ENCODE results near the gene DHRS9. TPM values are rescaled to one million over a fixed set of nuclear protein-coding genes. Genes with fewer than 3 reads are reported as not detected.
A peak's percentile ranks its signal among the peaks of the same experiment; 100 is the strongest.
"Not testable (repeated sequence)": the region's sequence is repeated elsewhere in the genome, so short reads cannot be mapped to it uniquely, and the experiment has no call there.

Gene DHRS9
- total and polyA plus RNA-seq, 3 donors from 2014 or later = 2.3 to 16.5 (median 2.4) TPM

GRCh38 chr2:169119851-169120250 is 50.5 kb downstream of the DHRS9 start:
- WGBS, 2 donors = 82 to 87% methylated on average over 4 of the region's 4 CpGs
- DNase-seq = peak; percentile 23
- TF ChIP-seq POLR2A (IDR thresholded peaks at IDR 0.05) = no peak
- no peak for TF ChIP-seq CTCF (IDR thresholded peaks at IDR 0.05)
- Histone ChIP-seq H3K27me3 (no peaks in the 10 kb centered on the region), H3K4me1 (peaks cover 31% of the 10 kb centered on the region), H3K27ac (peak overlapping the region; percentile 18 to 73), H3K4me3 (no peak overlapping the region), H3K9me3 (no peaks in the 10 kb centered on the region), H3K36me3 (ENCODE audit: low read depth, missing control alignments) (no peaks in the 10 kb centered on the region)
- intact Hi-C loops (cut with DNase I; ENCODE audit: low total_unique reads) = no loop called here

DNA sequence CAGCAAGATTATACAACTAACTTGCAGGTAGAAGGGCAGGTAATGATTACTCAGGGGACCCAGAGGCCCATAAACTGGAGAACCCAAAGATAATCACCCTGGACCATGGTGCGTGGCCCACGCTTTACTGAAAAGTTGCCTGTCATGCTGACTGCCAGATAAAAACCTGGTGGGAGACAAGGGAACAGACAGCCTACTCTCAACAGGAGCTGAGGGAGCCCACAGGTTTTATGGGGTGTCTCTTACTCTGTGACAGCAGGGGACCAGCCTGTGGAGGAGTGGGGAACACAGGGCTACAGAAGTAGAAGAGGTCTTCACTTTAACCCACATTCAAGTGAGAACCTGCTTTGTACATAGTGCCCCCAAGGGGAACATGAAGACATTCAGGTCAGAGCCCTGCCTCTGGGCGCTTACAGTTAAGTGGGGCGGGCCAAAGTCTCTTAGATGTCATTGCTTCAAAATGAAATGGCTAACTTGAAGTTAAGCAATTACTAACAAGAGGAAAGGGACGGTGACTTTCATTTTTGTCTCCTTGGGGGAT is 60.4 kb downstream of the DHRS9 start:
- no peak for DNase-seq
- Histone ChIP-seq H3K4me3 (no peak overlapping the region), H3K4me1 (no peaks in the 10 kb centered on the region), H3K9me3 (no peaks in the 10 kb centered on the region), H3K36me3 (ENCODE audit: low read depth, missing control alignments) (no peaks in the 10 kb centered on the region), H3K27ac (peak overlapping the region in 1 of 2 donors; percentile 14), H3K27me3 (no peaks in the 10 kb centered on the region)
- no peak for TF ChIP-seq POLR2A (IDR thresholded peaks at IDR 0.05)
- TF ChIP-seq CTCF (IDR thresholded peaks at IDR 0.05) = no peak
- WGBS, 2 donors = 89 to 93% methylated on average over 5 of the region's 5 CpGs
- intact Hi-C loops (cut with DNase I; ENCODE audit: low total_unique reads) = no loop called here

- intact Hi-C loops (cut with DNase I; ENCODE audit: low total_unique reads) = no loop called here
- Histone ChIP-seq H3K4me1 (no peaks in the 10 kb centered on the region), H3K36me3 (ENCODE audit: low read depth, missing control alignments) (no peaks in the 10 kb centered on the region), H3K27ac (no peak overlapping the region), H3K4me3 (no peak overlapping the region), H3K9me3 (no peaks in the 10 kb centered on the region), H3K27me3 (no peaks in the 10 kb centered on the region)
- DNase-seq = no peak
- 33 to 34% methylated on average over 9 of the region's 9 CpGs for WGBS, 2 donors
- TF ChIP-seq POLR2A (IDR thresholded peaks at IDR 0.05) (no peak), CTCF (IDR thresholded peaks at IDR 0.05) (peak; percentile 73 to 87 (median 78))
Observed at GRCh38 chr2:169131587-169132512, 62.5 kb downstream of the DHRS9 start.

- intact Hi-C loops (cut with DNase I; ENCODE audit: low total_unique reads); H3K4me1 ChIP-seq: not testable (repeated sequence)
- WGBS, 2 donors = 80 to 85% methylated on average over 6 of the region's 6 CpGs
Observed at GRCh38 chr2:169134272-169134671, 64.9 kb downstream of the DHRS9 start.

DNA sequence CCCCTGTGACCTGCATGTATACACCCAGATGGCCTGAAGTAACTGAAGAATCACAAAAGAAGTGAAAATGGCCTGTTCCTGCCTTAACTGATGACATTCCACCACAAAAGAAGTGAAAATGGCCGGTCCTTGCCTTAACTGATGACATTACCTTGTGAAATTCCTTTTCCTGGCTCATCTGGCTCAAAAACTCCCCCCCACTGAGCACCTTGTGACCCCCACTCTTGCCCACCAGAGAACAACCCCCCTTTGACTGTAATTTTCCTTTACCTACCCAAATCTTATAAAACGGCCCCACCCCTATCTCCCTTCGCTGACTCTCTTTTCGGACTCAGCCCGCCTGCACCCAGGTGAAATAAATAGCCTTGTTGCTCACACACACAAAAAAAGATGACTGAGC is 67.1 kb downstream of the DHRS9 start:
- 72 to 81% methylated on average over 5 of the region's 5 CpGs for WGBS, 2 donors
- H3K36me3 ChIP-seq (ENCODE audit: low read depth, missing control alignments); H3K4me3 ChIP-seq; H3K27ac ChIP-seq; intact Hi-C loops (cut with DNase I; ENCODE audit: low total_unique reads); H3K9me3 ChIP-seq; H3K4me1 ChIP-seq; DNase-seq; H3K27me3 ChIP-seq: not testable (repeated sequence)

More at GRCh38 chr2:169134272-169134671, 64.9 kb downstream of the DHRS9 start:
- H3K36me3 ChIP-seq (ENCODE audit: low read depth, missing control alignments); H3K27me3 ChIP-seq; H3K27ac ChIP-seq; DNase-seq; H3K9me3 ChIP-seq; H3K4me3 ChIP-seq: not testable (repeated sequence)

Measured in testis (tissue), 3 donors.